Activated T-cell treated with anti-CD3 and anti-CD28 coated beads, Interleukin-2, amount 50 U/mL, for 4 hours (primary cell): ENCODE data around the gene CAMK1D. TPM values are rescaled to one million over a fixed set of nuclear protein-coding genes. Genes with fewer than 3 reads are reported as not detected.
"Not testable (repeated sequence)": the region's sequence is repeated elsewhere in the genome, so short reads cannot be mapped to it uniquely, and the experiment has no call there.

Experiments used
- ATAC-seq, 2 donors: fragments of 200-7000 bp; cut with Tn5 transposase; one replicate each; pipeline ENCODE4 v1.10.0; 2021
- DNase-seq: peaks from one replicate; pipeline ENCODE4 v3.0.0-alpha.2; 2020
- H3K27me3 Mint-ChIP-seq: one replicate; pipeline ENCODE4 v1.8.0; 2021; ENCODE audit warnings: low read depth, mixed read lengths
- H3K36me3 Mint-ChIP-seq: one replicate; pipeline ENCODE4 v1.8.0; 2022; ENCODE audit warnings: mixed read lengths; ENCODE audit not compliant: insufficient read depth
- H3K4me1 Mint-ChIP-seq: one replicate; pipeline ENCODE4 v1.8.0; 2021; ENCODE audit warnings: low read depth, mixed read lengths
- H3K4me3 Mint-ChIP-seq: one replicate; pipeline ENCODE4 v1.8.0; 2021; ENCODE audit warnings: mild to moderate bottlenecking, moderate library complexity, mixed read lengths
- H3K9me3 Mint-ChIP-seq: one replicate; pipeline ENCODE4 v1.8.0; 2021; ENCODE audit warnings: mixed read lengths
- total RNA-seq, 3 donors: library from RNA; stranded (reverse); gene quantifications; one replicate each; pipeline ENCODE4 v1.2.1, GENCODE V29; 2021

CAMK1D gene
- total RNA-seq, 3 donors from 2014 or later: 6.3 to 7.8 (median 6.7) TPM

DNA sequence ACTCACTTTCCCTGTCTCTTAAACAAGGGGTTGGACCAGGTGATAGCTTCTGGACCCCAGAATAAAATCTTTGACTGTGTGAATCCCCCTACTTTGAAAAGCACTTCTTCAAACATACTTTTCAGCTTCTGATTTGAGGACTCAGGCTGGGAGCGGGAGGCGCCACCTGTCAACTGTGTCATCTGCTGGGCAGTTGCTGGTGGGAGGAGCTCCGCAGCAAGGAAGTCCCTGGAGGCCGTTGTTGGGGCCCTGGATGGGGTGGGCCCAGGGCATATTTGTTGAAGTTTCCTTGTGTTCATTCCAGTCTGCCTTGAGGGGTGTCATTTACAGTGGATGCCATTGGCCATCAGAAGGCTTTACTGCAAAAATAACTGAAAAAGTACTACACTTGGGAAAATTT, 454.4 kb downstream of the CAMK1D start:
- H3K9me3 Mint-ChIP-seq: no peaks in the 10 kb centered on the region
- H3K27me3 Mint-ChIP-seq: no peaks in the 10 kb centered on the region
- H3K36me3 Mint-ChIP-seq: peaks cover 28% of the 10 kb centered on the region
- H3K4me3 Mint-ChIP-seq: no peak overlapping the region
- ATAC-seq (no peak), DNase-seq (no peak)
- no peaks in the 10 kb centered on the region for H3K4me1 Mint-ChIP-seq

DNA sequence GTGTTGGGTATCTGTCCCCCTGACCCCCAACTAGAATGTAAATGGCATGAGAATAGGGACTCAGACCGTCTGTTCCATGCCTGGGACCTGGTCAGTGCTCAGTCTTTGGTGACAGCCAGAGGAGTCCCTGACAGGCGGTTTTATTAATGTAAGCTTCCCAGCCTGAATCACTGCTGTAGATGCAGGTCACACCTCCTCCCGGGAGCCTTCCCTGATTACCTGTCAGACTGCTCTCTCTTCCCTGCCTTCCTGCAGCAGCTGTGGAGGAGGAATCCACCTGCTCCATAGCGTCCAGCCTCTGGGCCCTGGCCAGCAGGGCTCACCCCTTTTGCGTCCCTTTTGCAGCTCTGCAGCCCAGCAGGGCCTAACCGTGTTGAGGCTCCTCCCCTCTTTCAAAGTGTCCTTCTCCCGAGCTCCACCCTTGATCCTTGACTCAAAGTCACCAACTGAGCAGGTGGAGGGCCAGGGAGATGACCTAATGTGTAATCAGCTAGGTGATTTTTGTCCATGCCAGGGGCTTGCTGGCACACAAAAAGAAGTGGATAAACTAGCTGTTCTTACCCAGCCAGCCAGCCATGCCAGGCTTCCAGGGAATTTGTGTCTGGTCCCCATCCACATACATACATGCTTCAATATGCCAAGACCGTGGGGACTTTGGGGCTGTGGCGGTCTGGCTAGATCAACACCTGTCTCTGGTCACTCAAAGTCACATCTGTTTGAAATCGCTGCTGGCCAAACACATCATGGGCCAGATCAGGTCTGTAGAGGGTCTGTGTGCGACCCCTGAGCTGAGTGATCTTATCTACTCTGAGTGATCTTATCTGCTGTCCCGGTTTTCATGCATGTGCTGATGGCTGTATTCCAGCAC, 457.1 kb downstream of the CAMK1D start:
- Mint-ChIP-seq H3K36me3 (peaks cover 30% of the 10 kb centered on the region), H3K27me3 (no peaks in the 10 kb centered on the region), H3K4me3 (no peak overlapping the region), H3K9me3 (no peaks in the 10 kb centered on the region), H3K4me1 (no peaks in the 10 kb centered on the region)
- DNase-seq: no peak
- no peak for ATAC-seq

DNA sequence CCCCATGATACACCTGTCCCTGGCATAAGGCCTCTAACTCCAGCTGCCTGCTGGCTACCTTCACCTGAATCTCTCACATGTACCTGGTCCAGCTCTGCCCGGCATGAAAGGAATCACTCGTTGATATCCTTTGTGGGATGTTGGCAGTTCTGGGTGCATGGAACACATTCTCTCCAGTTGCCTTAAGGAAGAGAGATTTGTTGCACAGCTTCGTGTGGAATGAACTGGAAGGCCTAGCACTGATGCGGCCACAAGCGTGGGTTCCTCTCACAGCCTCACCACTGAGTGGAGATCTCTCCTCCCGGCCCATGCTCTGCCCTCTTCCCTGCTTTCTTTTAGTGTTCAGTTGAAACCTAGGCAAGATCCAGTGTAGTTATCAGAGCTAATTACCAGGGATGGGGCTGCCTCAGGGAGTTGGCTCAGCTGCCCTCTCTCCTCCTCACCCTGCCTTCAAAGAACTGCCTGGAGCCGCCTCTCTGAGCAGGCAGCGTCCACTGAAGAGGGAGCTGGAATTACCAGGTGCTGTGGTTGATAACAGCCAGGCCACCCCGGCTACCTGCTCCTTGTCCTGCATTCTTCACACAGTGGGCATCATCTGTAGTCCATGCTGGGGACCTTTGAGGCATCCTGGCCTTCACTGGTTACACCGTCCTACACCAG, 457.9 kb downstream of the CAMK1D start:
- Mint-ChIP-seq H3K4me3 (no peak overlapping the region), H3K9me3 (no peaks in the 10 kb centered on the region), H3K4me1 (no peaks in the 10 kb centered on the region), H3K27me3 (no peaks in the 10 kb centered on the region), H3K36me3 (peaks cover 32% of the 10 kb centered on the region)
- DNase-seq: no peak
- no peak for ATAC-seq

DNA sequence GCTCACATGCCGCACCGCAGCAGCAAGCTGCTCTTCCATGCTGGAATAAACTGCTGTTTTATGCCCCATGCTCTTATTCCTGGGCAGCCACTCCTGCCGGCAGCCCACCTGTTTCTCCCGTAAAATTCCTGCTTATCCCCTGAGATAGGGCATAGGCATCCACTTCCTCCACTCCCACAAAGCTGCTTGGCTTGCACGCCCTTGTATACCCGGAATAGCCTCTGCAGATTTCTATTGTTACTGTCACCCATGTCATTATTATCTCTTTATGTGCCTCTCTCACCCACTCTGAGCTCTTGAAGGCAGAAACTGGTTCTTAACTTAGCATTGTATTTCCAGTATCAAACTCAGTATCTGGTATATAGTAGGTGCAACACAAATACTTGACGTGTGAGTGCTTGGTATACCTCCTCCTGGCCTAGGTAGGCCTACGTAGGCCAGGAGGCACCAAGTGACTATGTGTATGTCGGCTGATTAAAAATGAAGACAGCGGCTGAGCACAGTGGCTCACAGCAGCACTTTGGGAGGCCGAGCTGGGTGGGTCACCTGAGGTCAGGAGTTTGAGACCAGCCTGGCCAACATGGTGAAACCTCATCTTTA, 458.8 kb downstream of the CAMK1D start:
- Mint-ChIP-seq H3K4me1 (no peaks in the 10 kb centered on the region), H3K4me3 (no peak overlapping the region), H3K9me3 (peaks cover 6% of the 10 kb centered on the region), H3K27me3 (no peaks in the 10 kb centered on the region), H3K36me3 (peaks cover 35% of the 10 kb centered on the region)
- ATAC-seq (no peak), DNase-seq (no peak)

- ATAC-seq, DNase-seq, H3K27me3 Mint-ChIP-seq, H3K4me3 Mint-ChIP-seq, H3K4me1 Mint-ChIP-seq: not testable (repeated sequence)
- H3K9me3 Mint-ChIP-seq: peaks cover 17% of the 10 kb centered on the region
- H3K36me3 Mint-ChIP-seq: peaks cover 54% of the 10 kb centered on the region
Observed at GRCh38 chr10:12810046-12810445, 460.7 kb downstream of the CAMK1D start.

DNA sequence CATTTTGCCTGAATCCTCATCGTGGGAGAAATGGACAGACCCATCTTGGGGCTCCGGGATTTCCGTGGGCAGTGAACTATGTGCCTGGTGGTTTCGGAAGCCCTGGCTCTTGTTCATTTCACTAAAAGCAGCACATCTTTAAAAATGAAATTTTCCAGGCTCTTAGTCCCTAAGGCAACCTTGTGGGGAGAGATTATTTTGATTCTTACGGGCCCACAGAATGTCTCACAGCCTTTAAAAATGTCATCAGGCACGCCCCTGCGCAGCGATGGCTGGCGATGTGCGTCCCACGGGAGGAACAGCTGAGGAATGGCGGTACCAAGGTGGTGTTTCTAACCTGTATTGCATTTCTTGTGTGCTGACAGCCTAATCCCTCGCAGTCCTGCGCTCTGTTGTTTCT, 462.5 kb downstream of the CAMK1D start:
- H3K4me3 Mint-ChIP-seq: no peak overlapping the region
- no peaks in the 10 kb centered on the region for H3K4me1 Mint-ChIP-seq
- no peak for ATAC-seq
- peaks cover 59% of the 10 kb centered on the region for H3K36me3 Mint-ChIP-seq
- H3K27me3 Mint-ChIP-seq: no peaks in the 10 kb centered on the region
- H3K9me3 Mint-ChIP-seq: peaks cover 17% of the 10 kb centered on the region
- DNase-seq: no peak

DNA sequence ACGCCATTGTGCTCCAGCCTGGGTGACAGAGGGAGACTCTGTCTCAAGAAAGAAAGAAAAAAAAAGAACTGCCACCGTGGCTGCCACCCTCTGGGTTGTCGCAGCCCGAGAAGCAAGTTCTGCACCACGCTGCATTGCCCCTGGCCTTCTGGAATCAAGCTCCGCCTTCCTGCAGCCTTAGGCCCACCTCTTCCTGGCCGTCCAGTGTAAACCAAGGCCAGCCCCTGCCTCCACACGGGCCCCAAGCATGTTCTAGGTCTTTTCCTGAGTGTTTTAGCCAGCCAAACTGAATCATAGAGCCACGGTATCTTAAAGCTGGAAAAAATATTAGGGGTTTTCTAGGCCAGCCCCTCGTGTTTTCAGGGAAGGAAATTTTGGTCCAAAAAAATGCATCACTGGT, 463.2 kb downstream of the CAMK1D start:
- DNase-seq: no peak
- ATAC-seq: no peak
- Mint-ChIP-seq H3K4me1 (no peaks in the 10 kb centered on the region), H3K36me3 (peaks cover 56% of the 10 kb centered on the region), H3K27me3 (no peaks in the 10 kb centered on the region), H3K9me3 (peaks cover 17% of the 10 kb centered on the region), H3K4me3 (no peak overlapping the region)

GRCh38 chr10:12814166-12814565, 464.8 kb downstream of the CAMK1D start:
- no peak for DNase-seq
- peaks cover 17% of the 10 kb centered on the region for H3K9me3 Mint-ChIP-seq
- H3K36me3 Mint-ChIP-seq: peaks cover 54% of the 10 kb centered on the region
- H3K4me3 Mint-ChIP-seq: no peak overlapping the region
- no peak for ATAC-seq
- no peaks in the 10 kb centered on the region for H3K4me1 Mint-ChIP-seq
- H3K27me3 Mint-ChIP-seq: no peaks in the 10 kb centered on the region

GRCh38 chr10:12819071-12819470, 469.7 kb downstream of the CAMK1D start:
- Mint-ChIP-seq H3K36me3 (peaks cover 42% of the 10 kb centered on the region), H3K27me3 (no peaks in the 10 kb centered on the region), H3K4me3 (no peak overlapping the region), H3K4me1 (no peaks in the 10 kb centered on the region), H3K9me3 (peaks cover 2% of the 10 kb centered on the region)
- ATAC-seq: no peak
- no peak for DNase-seq

DNA sequence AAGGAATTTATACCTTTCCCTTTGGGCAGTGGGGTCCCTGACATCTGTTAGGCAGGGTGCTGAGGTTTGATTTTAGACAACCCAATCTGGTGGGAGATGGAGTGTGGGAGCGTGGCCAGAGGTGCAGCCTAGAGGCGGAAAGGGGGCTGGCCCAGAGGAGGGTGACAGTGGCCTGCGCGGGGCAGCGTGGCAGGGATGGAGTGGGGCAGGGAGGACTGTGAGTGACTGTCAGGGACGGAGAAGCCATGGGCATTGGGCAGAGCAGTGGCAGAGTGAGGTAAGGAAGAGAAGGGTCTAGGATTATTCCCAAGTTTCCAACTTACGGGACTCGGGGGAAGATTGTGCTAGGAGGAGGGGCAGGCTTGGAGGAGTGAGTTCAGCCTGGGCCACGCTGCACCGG, 470.3 kb downstream of the CAMK1D start:
- DNase-seq: no peak
- no peaks in the 10 kb centered on the region for H3K27me3 Mint-ChIP-seq
- no peak overlapping the region for H3K4me3 Mint-ChIP-seq
- peaks cover 38% of the 10 kb centered on the region for H3K36me3 Mint-ChIP-seq
- H3K9me3 Mint-ChIP-seq: no peaks in the 10 kb centered on the region
- H3K4me1 Mint-ChIP-seq: no peaks in the 10 kb centered on the region
- no peak for ATAC-seq

DNA sequence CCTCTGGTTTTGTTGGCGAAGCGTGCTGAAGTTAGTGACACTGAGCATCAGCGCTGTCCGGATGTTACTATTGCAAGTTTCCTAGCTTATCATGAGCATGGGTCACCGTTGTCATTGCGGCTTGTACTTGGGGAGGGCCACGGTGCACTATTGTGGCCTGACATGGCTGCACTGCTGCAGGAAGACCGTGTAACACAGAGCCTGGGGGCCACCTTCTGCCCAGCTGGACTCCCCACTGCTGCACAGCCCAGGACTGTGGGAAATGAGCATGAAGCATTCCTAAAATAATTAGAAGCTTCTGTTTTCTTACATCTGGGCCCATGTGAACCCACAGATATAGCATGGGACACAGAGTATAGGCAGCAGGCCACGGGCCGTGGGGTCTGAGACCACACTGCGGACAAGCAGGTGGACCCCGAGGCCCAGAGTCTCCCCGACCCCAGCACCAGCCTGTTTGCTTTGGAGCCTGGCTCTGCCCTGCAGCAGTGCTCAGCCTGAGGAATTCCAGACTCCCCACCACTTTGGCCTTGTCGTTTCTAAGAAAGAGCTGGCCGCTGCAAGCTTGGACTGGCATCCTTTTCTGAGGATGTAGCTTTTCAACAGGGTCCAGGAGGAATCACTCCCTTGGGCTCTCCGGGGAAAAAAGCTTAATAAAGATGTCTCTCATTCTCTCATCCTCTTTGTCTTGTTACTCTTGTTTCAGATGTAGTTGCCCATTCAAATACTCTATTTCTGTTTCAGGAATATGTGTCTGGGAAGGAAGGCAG, 473.0 kb downstream of the CAMK1D start:
- Mint-ChIP-seq H3K9me3 (no peaks in the 10 kb centered on the region), H3K4me3 (no peak overlapping the region), H3K27me3 (no peaks in the 10 kb centered on the region), H3K4me1 (no peaks in the 10 kb centered on the region), H3K36me3 (peaks cover 40% of the 10 kb centered on the region)
- ATAC-seq: no peak
- DNase-seq: no peak

- peaks cover 42% of the 10 kb centered on the region for H3K36me3 Mint-ChIP-seq
- no peaks in the 10 kb centered on the region for H3K27me3 Mint-ChIP-seq
- no peak overlapping the region for H3K4me3 Mint-ChIP-seq
- no peaks in the 10 kb centered on the region for H3K9me3 Mint-ChIP-seq
- no peaks in the 10 kb centered on the region for H3K4me1 Mint-ChIP-seq
- ATAC-seq (no peak), DNase-seq (no peak)
Observed at GRCh38 chr10:12822893-12823170, 473.5 kb downstream of the CAMK1D start.

DNA sequence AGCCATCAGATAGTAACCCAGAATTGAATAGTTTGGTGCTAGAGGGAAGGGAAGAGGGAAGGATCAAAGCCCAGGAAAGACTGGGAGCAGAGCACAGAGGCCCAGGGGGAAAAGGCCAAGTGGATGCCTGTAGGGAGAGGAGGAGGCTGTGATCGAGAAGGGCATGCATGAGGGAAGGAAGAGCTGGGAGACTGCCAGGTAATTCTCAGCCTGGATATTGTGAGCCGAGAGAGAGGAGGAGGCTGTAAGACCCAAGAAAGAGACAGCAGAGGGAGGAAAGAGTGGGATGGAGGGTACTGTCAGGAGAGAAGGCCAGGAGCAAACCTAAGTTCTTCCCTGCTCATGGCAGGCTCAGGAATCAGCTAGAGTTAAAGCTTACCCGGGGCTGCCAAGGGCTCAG, 474.0 kb downstream of the CAMK1D start:
- DNase-seq (no peak), ATAC-seq (no peak)
- Mint-ChIP-seq H3K4me1 (no peaks in the 10 kb centered on the region), H3K9me3 (no peaks in the 10 kb centered on the region), H3K36me3 (peaks cover 41% of the 10 kb centered on the region), H3K4me3 (no peak overlapping the region), H3K27me3 (no peaks in the 10 kb centered on the region)

- H3K4me3 Mint-ChIP-seq: no peak overlapping the region
- no peaks in the 10 kb centered on the region for H3K27me3 Mint-ChIP-seq
- no peak for ATAC-seq
- no peak for DNase-seq
- H3K9me3 Mint-ChIP-seq: no peaks in the 10 kb centered on the region
- peaks cover 38% of the 10 kb centered on the region for H3K36me3 Mint-ChIP-seq
- no peaks in the 10 kb centered on the region for H3K4me1 Mint-ChIP-seq
Observed at GRCh38 chr10:12825260-12825849, 476.0 kb downstream of the CAMK1D start.
